Omental fat pad (tissue), 4 donors: Measurements from ENCODE around the gene ZNF521. TPM values are rescaled to one million over a fixed set of nuclear protein-coding genes. Genes with fewer than 3 reads are reported as not detected.

Source experiments
- ATAC-seq: fragments of 150-250 bp; one replicate; pipeline ENCODE4 v1.9.1; 2016; ENCODE audit warnings: mild to moderate bottlenecking, moderate library complexity; ENCODE audit not compliant: low FRiP score
- DNase-seq: peaks from one replicate; pipeline ENCODE4 v3.0.0-alpha.2; 2019; ENCODE audit warnings: low spot score
- CTCF ChIP-seq, 3 donors: fragments of 450-650 bp; IDR thresholded peaks; one replicate each; pipeline ENCODE4 v1.5.1; 2016 to 2017; ENCODE audit warnings: antibody characterized with exemption in 3 of 3, mild to moderate bottlenecking in 3 of 3, moderate library complexity in 2 of 3
- total RNA-seq, 4 donors: library from RNA; depleted of rRNA; stranded (reverse); fragments of >200 nt; gene quantifications; one replicate each; pipeline ENCODE4 v1.1.0, GENCODE V29; 2016

The ZNF521 gene
- total RNA-seq, 4 donors from 2014 or later, result 15.0 to 79.9 (median 28.1) TPM

DNA sequence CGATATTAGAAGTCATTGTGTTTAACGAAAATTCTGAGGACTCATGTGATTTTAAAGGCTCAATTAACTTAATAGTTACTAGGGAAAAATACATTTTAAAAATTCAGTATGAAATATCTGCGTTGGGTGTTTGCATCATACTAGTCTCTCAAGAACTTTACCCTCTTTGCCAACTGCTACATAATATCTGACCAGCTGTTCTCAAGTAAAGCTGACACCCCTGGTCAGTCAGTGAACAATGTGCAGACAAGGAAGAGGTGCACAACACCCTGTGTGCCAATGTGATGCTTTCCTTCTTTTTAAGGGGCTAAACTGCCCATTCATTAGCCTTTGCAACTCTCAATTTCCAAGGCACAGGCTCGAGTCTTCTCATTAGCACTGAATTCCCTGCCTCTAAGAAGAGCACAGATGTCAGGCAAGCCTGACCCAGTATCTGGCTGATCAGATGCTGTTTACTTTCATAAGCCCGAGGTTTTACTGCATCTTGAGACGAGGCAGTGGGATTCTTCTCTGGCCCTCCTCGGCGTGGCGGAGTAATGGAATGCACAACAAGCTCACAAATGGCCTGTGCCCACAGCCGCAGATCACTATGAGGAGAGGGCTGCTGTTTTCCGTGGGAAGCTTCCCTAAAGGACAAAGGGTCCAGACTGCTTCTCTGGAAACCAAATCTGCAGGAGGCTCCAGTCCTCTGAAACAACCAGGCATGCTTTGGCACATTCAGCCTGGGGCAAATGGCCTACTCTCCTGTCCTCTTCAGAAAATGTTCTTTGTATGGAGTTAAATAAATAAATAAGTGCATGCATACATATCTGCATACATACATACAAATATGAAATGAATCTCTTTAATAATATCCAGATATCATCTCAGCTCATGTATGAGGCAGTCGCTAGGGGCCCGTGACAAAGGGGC is 240.3 kb downstream of the ZNF521 start:
- ATAC-seq, result no peak
- DNase-seq, result no peak
- TF ChIP-seq CTCF (IDR thresholded peaks at IDR 0.05), result no peak

GRCh38 chr18:25109484-25109883 is 242.5 kb downstream of the ZNF521 start:
- ATAC-seq (no peak), DNase-seq (no peak)
- TF ChIP-seq CTCF (IDR thresholded peaks at IDR 0.05), result no peak

- ATAC-seq (no peak), DNase-seq (no peak)
- TF ChIP-seq CTCF (IDR thresholded peaks at IDR 0.05), result no peak
Observed at GRCh38 chr18:25103468-25104155, 248.4 kb downstream of the ZNF521 start.

GRCh38 chr18:25102662-25103061 is 249.3 kb downstream of the ZNF521 start:
- TF ChIP-seq CTCF (IDR thresholded peaks at IDR 0.05), result no peak
- ATAC-seq (no peak), DNase-seq (no peak)

DNA sequence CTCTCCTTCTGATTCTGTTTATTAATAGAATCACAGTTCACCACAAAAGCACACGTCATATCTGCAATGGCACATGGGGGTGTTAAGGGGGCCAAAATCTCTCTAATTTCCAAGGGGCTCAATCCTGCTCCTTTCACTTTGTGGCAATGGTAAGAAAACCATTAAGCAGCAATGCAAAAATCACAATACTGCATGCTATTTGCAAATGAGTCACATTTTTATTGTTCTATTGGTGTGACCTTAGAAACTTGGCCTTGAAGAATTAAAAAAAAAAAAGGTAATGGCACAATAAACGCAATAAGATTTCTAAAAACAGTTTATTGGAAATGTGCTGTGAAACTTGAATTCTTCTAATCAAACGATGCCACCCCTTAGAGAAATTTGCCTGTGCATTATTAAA is 251.5 kb downstream of the ZNF521 start:
- ATAC-seq (no peak), DNase-seq (no peak)
- no peak for TF ChIP-seq CTCF (IDR thresholded peaks at IDR 0.05)

- no peak for TF ChIP-seq CTCF (IDR thresholded peaks at IDR 0.05)
- no peak for DNase-seq
- no peak for ATAC-seq
Observed at GRCh38 chr18:25099895-25100294, 252.1 kb downstream of the ZNF521 start.
